Activated CD4-positive, alpha-beta T cell treated with anti-CD3 and anti-CD28 coated beads for 1 hour (primary cell): ENCODE results near the gene MYLK4.

Source experiments
- DNase-seq: peaks from one replicate; pipeline ENCODE4 v3.0.0-alpha.2; 2020

The MYLK4 gene

GRCh38 chr6:2624177-2624576, 126.5 kb downstream of the MYLK4 start:
- DNase-seq: no peak

GRCh38 chr6:2623295-2623694, 127.4 kb downstream of the MYLK4 start:
- DNase-seq: no peak

GRCh38 chr6:2622671-2623070, 128.1 kb downstream of the MYLK4 start:
- DNase-seq: no peak

- DNase-seq: no peak
These were observed 131.1 kb downstream of the MYLK4 start for GRCh38 chr6:2619651-2620050.

GRCh38 chr6:2617729-2618128, 133.0 kb downstream of the MYLK4 start:
- no peak for DNase-seq

GRCh38 chr6:2616811-2617210, 133.9 kb downstream of the MYLK4 start:
- DNase-seq: no peak

GRCh38 chr6:2615251-2615650, 135.5 kb downstream of the MYLK4 start:
- no peak for DNase-seq

GRCh38 chr6:2614846-2615245, 135.9 kb downstream of the MYLK4 start:
- DNase-seq: no peak

GRCh38 chr6:2614155-2614554, 136.6 kb downstream of the MYLK4 start:
- no peak for DNase-seq
